ENCODE data around the gene C10orf143.
A peak's percentile ranks its signal among the peaks of the same experiment; 100 is the strongest.
"Not testable (repeated sequence)": the region's sequence is repeated elsewhere in the genome, so short reads cannot be mapped to it uniquely, and the experiment has no call there.

The C10orf143 gene

DNA sequence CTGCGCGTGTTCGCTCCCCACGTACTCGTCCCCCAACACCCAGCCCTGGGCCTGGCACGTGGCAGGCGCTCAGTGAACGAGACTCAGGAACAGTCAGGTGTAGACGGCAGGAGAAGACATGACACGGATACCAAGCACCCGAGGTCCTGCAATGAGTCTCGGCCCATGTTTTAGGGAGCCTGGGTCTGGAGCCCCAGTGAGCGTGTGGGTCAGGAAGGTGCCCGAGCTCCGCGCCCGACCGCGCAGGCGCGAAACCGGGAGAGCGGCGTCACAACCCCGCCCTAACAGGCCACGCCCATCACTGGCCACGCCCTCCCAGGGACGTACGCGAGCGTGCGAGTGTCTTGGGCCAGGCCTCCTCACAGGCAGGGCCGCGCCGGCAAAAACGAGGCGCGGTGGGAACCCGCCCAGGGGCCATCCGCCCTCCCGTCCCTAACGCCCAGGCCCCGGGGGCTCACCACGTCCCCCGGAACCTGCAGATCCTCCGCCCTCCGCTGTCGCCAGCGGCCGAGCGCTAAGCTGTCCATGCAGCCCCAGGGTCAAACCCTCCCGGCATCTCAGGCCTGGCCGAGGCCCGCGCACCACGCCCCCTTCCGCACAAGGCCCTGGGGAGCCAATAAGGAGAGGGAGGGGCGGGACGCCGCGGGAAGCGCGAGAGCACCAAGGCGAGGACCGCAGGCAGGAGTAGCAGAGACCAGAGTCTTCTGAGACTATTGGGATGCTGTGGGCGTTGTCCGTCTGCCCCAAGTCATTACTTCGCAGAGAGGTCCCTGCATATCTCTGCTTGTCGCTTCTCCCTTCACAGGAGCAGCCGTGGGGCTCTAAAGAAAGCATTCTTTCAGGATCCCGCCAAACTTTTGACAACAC, at the start of gene C10orf143:
Gene C10orf143 (minus strand): TSS at position 585 of the 867 bp plus-strand sequence. CDS start 58 bp downstream, at position 527.
- peak; percentile 98 for DNase-seq

DNA sequence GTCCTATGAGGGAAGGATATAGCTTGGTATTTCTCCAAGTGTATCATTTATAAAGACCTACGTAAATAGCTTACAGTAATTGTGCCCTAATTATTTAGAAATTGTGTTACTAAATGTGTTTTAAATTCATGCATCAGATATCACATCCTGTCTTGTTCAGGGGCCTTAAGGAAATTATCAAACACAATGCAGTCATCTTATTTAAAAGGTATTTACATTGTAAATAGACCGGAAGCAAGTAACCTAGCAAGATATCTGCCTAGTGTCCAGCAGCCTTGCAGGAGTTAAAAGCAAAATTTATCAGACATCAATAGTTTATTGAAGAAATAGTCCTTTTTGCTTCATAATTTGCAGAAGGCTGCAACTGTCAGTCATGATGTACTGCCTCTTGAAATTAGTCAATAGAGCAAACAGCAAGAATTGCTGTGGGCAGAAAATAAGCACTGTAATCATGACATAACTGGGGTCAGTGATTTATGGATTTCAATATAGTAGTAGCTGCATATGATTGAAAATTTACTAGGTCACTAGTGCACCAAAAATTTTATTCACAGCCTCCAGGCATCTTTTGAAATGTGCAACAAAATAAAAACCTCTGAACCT, 48.7 kb upstream of the C10orf143 start:
- no peak for DNase-seq

DNA sequence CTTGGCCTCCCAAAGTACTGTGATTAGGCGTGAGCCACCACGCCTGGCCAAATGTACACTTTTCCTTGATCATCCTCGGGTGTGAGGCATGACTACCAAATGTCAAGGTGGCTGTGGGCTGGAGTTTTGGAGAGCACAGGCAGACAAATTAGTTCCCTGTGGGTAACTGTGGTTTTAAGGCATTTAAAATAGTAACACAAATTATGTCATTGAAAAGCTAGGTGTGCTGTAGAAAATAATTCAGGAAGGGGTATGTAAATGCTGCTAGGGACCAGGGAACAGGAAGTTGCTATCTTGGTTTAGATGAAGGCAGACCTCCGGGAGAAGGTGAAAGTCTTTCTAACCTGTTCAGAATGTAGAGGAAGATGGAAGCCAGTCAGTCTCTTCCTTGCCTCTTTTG, 35.4 kb upstream of the C10orf143 start:
- no peak for DNase-seq

DNA sequence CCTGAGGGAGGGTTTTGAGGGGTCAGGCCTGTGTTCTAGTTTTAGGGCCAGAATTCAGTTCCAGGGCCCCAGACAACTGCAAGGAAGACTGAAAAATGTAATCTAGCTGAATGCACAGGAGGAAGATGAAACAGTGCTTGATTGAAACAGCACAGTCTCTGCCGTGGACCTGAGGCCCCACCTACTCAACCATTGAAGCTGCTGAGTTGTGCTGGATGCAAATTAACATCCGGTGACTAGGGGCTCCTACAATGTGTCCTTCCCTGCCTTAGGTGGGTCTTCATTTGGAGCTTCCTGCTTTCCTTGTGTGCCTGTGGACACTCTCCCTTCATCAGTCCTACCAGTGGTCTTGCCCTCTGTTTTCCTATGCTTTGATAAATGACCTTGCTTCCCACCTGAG, 31.2 kb upstream of the C10orf143 start:
- DNase-seq: no peak

DNA sequence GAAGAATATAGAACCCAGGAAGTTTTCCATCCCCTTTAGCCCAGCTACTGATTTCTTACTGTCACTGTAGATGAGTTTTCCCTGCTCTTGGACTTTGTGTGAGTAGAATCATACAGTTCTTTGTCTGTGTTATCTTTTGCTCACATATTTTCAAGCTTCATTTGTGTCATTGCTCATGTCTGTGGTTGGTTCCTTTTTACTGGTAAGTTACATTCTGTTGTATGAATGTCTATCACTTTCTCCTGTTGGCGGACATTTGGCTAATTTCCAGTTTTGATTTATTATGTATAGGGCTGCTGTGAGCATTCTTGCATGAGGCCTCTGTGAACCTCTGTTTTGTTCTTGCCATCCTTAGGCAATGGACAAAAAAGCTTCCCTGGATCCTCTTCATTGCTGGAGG, 30.8 kb upstream of the C10orf143 start:
- DNase-seq: no peak

DNA sequence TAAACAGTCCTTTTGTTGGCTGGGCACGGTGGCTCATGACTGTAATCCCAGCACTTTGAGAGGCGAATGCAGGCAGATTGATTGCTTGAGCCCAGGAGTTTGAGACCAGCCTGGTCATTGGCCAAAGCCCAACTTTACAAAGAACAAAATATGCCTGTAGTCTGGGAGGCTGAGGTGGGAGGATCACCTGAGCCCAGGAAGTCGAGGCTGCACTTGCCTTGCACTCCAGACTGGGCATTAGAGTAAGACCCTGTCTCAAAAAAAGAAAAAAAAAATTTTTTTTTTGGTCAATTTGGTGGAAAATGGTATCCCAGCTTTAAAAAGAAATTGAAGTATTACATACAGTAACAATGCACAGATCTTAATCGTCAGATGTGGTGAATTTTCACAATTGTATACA, 30.4 kb upstream of the C10orf143 start:
- no peak for DNase-seq

DNA sequence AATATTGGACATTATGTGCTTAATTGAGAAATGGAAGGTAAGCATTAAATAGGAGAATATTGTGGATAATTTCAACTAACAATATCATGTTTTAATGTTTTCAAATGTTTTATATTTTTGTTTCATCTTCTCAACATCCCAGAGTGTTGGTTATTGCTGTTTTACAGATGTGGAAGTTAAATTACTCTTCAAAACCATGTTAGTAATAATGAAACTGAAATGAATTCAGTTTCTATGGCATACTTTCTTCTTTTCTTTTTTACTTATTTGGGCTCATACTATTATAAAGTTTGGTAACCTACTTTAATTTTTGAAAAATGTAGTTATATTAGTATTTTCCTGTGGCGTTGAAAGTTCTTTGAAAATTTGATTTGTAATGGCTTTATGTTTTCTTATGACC, 29.8 kb upstream of the C10orf143 start:
- DNase-seq: no peak

DNA sequence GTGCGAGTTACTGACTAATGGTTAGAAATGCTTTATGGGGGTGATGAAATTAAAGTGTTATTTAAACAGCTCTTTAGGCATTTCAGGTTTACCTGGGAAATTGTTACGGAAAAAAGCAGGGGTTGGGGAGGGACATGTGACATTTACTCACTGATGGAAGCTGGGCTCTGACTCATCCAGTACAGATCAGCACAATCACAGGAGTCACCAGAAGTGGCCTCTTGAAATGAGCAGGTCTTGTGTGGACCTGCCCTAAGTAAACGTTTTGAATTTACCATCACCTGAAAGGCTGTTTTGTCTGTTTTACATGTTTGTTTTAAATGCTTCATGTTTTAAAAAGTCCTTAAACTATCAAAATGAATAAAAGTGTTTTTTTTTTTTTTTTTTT, 27.8 kb upstream of the C10orf143 start:
- peak; percentile 8 for DNase-seq

DNA sequence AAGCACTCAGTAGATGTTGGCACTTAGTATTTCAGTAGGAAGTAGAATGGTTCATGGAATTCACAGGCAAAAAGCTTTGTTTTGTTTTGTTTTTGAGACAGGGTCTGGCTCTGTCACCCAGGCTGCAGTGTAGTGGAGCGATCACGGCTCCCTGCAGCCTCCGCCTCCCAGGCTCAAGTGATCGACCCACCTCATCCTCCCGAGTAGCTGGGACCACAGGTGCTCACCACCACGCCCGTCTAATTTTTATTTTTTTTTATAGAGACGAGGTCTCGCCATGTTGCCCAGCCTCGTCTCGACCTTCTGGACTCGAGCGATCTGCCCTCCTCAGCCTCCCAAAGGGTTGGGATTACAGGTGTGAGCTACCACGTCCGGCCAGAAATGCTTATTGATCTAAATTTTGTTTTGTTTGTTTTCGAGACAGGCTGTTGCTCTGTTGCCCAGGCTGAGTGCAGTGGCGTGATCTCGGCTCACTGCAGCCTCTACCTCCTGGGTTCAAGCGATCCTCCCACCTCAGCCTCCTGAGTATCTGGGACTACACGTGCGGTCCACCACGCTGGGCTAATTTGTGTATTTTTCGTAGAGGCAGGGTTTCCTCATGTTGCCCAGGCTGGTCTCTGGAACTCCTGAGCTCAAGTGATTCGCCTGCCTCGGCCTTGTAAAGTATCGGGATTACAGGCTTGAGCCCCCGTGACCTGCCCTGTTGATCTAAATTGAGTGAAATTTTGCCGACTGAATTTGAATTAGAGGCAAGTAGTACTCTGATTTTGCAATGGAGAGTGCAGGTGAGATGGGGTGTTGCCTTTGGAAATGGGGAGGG, 27.2 kb upstream of the C10orf143 start:
- no peak for DNase-seq

DNA sequence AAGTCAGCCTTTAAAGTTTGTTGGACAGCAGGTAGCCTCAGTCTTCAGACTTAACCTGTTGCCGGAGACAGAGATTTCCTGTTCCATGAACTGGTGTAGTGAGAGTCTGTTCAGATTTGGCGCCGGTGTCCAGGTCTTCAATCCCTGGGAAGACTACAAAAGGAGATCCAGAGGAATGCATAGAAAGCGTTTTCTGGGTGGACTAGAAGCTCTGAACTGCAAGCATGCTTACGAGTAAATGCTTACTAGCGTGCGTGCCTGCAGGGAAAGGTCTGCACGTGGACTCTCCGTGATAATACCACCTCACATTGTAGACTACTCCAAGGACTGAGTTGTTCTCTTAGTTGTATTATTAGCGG, 26.4 kb upstream of the C10orf143 start:
- no peak for DNase-seq

DNA sequence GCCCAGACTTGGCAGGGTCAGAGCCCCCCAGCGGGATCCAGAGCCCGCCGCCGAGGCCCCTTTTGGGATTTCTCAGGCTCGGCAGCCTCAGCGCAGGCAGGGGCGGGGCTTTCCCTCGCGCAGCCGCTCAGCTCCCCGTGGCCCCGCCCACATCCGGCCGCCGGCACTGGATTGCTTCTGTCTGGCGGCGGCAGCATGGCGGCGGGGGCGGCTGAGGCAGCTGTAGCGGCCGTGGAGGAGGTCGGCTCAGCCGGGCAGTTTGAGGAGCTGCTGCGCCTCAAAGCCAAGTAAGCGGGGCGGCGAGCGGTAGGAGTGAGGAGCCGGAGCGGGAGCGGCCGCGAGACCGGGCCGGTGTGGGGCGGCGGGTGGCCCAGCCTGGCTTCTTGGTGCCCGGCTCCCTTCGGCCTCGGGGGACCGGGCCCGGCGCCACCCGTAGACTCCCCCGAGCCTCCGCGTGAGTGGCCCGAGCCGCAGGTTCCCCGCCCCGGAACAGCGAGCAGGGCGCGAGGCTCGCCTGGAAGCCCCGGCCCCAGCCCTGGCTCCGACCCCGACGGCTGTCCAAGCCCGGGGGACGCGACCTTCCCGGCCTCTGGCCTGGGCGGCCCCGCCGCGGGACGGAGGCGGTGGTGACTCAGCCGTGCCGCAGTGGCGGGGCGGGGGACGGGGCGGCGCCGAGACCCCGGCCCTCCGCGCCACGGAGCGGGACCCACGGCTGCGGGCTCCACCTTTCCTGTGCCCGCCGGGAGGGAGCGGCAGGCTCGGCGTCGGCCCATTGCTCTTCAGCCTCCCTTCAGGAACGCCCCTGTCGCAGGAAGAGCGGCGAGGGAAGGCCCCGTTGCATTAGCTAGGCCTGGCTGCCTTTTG, 25.8 kb upstream of the C10orf143 start, which contains the start of gene GLRX3:
Gene GLRX3 (plus strand): TSS at position 166 of the 864 bp plus-strand sequence. CDS start 30 bp downstream, at position 196.
- DNase-seq: peak; percentile 83

DNA sequence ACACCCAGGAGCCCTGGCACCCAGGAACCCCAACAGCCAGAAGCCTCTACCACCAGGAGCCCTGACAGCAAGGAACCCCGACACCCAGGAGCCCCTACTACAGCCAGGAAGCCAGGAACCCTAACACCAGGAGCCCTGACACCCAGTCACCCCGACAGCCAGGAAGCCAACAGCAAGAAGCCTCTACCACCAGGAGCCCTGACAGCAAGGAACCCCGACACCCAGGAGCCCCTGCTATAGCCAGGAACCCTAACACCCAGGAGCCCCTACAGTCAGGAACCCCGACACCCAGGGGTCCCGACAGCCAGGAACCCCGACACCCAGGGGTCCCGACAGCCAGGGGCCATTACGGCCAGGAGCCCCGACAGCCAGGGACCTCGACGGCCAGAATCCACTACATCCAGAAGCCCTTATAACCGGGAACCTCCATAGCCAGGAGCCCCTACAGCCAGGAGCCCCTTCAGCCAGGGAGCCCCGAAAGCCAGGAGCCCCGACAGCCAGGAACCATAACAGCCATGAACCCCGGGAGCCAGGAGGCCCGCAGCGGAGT, 25.1 kb upstream of the C10orf143 start:
- no peak for DNase-seq

DNA sequence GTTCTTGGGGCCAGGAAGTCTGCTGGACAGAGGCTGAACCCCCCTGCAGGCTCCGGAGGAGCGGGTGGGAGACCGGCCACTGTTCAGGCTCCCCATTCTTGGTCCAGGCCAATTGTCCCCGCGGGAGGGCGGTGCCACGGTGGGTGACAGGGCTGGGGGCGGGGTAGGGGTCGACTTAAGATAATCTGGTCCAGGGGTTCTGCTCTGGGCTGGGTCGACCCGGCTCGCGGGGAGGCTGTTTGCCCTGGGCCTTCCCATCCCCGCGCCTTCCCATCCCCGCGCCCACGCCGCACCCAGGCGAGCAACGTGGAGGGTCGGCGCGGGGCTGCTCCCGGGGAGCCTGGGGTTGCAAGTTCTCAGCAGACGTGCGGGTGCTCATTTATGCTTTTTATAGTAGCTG, 18.3 kb upstream of the C10orf143 start:
- no peak for DNase-seq

DNA sequence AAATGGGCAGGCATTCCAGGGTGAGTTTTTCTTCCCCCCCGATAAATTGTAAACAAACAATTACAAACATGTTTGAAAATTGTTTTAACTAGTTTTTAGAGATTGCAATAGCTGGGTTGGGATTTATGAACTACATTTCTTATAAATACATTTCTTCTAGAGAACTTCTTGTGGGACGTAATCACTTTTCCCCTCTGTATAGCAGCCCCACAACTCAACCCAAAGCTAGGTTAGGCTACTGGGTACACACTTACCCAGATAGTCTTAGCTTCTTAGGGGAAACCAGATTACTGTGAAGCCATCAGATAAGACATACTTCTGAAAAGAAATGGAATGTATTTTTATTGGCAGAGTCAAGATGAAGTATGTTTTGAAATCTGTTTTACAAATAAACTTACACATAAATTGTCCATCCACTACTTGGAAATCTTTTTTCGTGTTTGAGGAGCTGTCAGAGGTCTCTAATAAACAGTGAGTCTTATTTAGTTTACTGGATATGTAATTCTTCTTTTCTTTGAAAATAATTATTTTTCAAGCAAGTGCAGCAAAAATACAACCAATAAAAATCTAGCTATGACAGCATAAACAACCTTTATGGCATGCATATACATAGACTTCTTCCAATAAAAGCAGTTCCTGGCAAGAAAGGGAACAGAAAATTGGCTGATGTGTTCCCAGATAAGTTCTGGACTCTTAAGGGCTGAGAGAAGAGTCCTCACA, 17.6 kb upstream of the C10orf143 start:
- no peak for DNase-seq

DNA sequence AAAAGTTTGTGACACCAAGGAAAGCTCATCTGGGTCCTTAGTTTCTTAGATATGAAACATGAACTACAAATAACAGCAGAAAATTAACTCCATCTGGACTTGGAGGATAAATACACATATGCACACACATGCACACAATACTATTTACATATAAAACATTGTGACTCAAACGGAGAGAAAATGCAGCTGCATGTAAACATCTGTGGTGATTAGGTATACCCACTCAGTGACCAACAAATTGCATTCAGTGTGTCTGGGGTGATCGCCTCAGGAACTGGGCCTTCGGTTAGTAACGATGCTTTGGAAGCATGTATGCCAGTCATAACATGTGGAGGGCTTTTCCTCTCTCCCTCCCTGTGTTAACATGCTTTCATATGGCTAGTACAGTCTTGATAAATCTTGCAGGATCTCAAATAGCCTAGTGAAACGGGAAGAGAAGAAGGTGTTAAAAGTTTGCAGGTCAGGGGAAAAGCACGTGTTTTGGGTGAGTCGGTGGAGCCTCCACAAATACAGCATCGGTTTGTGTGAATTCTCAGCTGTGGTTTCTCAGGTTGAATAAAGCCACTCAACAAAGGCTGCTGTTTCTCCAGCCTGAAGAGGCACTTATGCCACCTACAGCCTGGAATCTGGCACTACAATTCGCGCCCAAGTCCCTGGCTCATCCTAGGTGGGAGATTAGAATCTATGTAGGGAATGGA, 16.9 kb upstream of the C10orf143 start:
- DNase-seq: peak; percentile 20

DNA sequence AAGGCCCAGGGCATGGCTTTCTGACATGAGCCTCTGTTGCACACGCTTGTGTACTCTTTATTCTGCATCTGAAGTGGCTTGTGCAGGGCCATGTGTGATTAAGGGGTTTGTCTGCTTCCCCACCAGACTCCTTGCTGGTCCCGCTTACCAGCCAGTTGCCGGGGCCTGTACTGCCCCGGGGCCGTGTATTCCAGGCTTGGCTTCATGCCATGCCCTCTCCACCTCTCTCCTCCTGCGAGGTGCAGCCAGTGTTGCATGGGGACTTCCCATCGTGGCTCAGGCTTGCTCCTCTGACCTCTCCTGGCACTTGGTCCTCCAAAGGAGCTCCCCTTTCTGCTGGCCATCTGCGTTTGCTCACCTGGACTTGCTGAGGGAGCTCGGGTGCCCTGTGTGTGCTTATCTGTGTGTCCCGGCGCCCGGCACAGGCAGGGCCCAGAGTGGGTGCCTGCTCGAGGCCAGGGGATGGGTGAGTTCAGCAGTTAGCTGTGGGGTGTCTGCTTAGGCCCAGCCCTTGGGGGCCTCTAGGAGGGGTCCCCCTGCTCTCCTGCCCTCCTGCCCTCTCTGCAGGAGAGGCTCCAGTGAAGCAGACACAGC, 11.0 kb upstream of the C10orf143 start:
- no peak for DNase-seq

DNA sequence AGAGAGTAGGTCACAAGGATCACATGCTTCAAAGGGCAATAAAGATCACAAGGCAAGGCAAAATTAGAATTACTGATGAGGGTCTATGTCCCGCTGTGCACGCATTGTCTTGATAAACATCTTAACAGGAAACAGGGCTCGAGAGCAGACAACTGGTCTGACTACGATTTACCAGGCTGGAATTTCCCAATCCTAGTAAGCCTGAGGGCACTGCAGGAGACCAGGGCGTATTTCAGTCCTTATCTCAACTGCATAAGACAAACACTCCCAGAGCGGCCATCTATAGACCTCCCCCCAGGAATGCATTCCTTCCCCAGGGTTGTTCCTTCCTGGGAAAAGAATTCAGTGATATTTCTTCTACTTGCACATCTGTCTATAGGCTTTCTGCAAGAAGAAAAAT, 6.9 kb upstream of the C10orf143 start:
- not testable (repeated sequence) for DNase-seq

DNA sequence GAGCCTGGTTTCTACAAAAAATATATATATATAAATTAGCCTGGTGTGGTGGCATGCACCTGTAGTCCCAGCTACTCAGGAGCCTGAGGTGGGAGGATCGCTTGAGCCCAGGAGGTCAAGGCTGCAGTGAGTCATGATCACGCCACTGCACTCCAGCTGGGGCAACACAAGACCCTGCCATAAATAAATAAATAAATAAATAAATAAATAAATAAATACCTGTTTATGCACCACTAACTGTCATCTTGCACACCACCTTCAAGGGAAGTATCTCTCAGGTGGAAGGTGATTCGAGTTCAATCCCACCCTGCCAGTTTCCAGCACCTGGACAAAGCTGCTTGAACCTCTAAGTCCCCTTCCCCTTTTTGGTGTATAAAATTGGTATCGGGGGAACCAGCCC, 6.3 kb upstream of the C10orf143 start:
- not testable (repeated sequence) for DNase-seq

DNA sequence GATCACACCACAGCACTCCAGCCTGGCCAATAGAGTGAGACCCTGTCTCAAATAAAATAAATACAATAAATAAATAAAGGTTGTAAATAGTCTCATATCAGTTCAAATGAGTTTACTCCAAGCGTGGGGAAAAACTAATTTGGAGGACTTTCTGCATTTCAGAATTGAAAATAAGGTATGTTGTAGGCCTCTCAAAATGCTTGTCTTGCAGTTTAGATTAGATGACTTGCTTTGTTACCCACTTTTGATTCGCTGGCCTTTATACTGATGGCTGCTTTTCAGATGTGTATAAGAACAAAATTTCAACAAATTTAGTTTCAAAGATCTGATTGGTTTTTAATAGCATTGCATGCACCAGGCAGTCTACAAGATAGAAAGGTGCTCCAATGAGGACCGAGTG, 2.2 kb upstream of the C10orf143 start:
- DNase-seq: no peak

DNA sequence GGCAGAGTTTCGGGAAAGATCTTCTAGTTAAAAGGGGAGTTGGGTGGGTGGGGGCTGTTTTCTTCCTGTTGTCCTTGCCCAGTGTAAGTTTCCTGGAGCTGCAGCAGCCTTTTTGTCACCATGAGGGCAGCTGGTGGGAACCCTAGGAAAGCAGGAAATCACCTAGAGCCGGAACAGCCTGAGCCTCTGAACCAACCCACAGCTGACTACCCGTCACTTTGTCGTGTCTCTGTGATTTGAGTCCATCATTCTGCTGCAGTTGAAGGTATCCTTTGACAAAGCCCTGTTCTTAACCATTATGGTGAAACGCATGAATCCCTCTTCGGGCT, 1.2 kb upstream of the C10orf143 start:
- no peak for DNase-seq
